Esophagus muscularis mucosa (tissue), 3 donors: ENCODE results near the gene METTL25B.

ENCODE experiments used
- CTCF ChIP-seq, 3 experiments: fragments of 200-600 bp in 2 of 3; fragments of 450-650 bp in 1 of 3; sonication (generic) in 2 of 3; IDR thresholded peaks; one replicate each; pipeline ENCODE4 v1.5.1; 2017 to 2019; ENCODE audit warnings: antibody characterized with exemption in 3 of 3, mild to moderate bottlenecking in 2 of 3, moderate library complexity in 1 of 3
- POLR2AphosphoS5 ChIP-seq, 2 donors: sonication (generic); formaldehyde crosslinking; IDR thresholded peaks; one replicate each; pipeline ENCODE4 v1.6.1; 2017; ENCODE audit warnings: antibody characterized with exemption in 2 of 2

- TF ChIP-seq CTCF (IDR thresholded peaks at IDR 0.05) = no peak
- peak; percentile 42 to 67 for TF ChIP-seq POLR2AphosphoS5 (IDR thresholded peaks at IDR 0.05)
These were observed 20.6 kb downstream of the METTL25B start for GRCh38 chr1:156748670-156749418.
